Right cardiac atrium (tissue), 5 donors: Measurements from ENCODE around the gene UHRF1. TPM values are rescaled to one million over a fixed set of nuclear protein-coding genes. Genes with fewer than 3 reads are reported as not detected.
A peak's percentile ranks its signal among the peaks of the same experiment; 100 is the strongest.
"Not testable (repeated sequence)": the region's sequence is repeated elsewhere in the genome, so short reads cannot be mapped to it uniquely, and the experiment has no call there.

Experiments used
- ATAC-seq, 2 donors: fragments of 200-7000 bp; cut with Tn5 transposase; one replicate each; pipeline versions ENCODE4 v1.8.0 to v1.9.1; 2020; ENCODE audit warnings: moderate library complexity in 2 of 2, mild to moderate bottlenecking in 1 of 2
- DNase-seq, 3 donors: peaks; one replicate each; pipeline ENCODE4 v3.0.0-alpha.2; 2020
- H3K27ac ChIP-seq: one replicate; pipeline ENCODE4 v1.5.1; 2013; ENCODE audit warnings: mild to moderate bottlenecking, low read length, control low read depth, moderate library complexity
- H3K27me3 ChIP-seq: one replicate; pipeline ENCODE4 v1.6.1; 2013; ENCODE audit not compliant: control insufficient read depth, insufficient read depth
- H3K4me1 ChIP-seq: one replicate; pipeline ENCODE4 v1.6.1; 2013; ENCODE audit warnings: low read length; ENCODE audit not compliant: control insufficient read depth, insufficient read depth
- H3K4me3 ChIP-seq: one replicate; pipeline ENCODE4 v1.5.1; 2013; ENCODE audit warnings: low read length, control low read depth
- H3K9me3 ChIP-seq: one replicate; pipeline ENCODE4 v1.6.1; 2013; ENCODE audit warnings: low read length; ENCODE audit not compliant: control insufficient read depth
- WGBS: extraction: QIAGEN DNeasy Blood & Tissue Kit; methylation state at CpG from one replicate; pipeline ENCODE4 v1.1.7; 2013; 5-methylcytosine and 5-hydroxymethylcytosine counted together
- intact Hi-C, 4 donors: fragments of 100-400 bp; cut with DNase I; formaldehyde crosslinking; loops; one replicate each; pipeline versions ENCODE4 v1.11.0 to v1.14.0; 2022 to 2023
- polyA plus RNA-seq: library from polyadenylated mRNA; stranded (reverse); fragments of 200-250 nt; gene quantifications from one replicate; pipeline ENCODE4 v1.2.3, GENCODE V29; 2013
- total RNA-seq, 4 donors: library from RNA; stranded (reverse); fragmentation: NEBNext Ultra II Directional; extraction: Animal tissue kit (Norgen Biotek cat#: 25700); gene quantifications; one replicate each; pipeline ENCODE4 v1.2.1, GENCODE V29; 2021
- donor health status: healthy with polysubstance abuse.
- donor health status: DM: no; HTN: yes; CAD: no.
- donor health status: DM: no; HTN: no; CAD: no.
- donor health status: DM: no; HTN: yes; CAD: no; lungs with severe emphysema.
- donor health status: DM: yes; HTN: yes; CAD: no.

The UHRF1 gene
- total and polyA plus RNA-seq, 5 donors: 0.18 to 2.3 (median 0.91) TPM

- H3K4me1 ChIP-seq, H3K4me3 ChIP-seq, DNase-seq, intact Hi-C loops, ATAC-seq, H3K27ac ChIP-seq, H3K9me3 ChIP-seq, H3K27me3 ChIP-seq: not testable (repeated sequence)
- 83% methylated on average over 13 of the region's 13 CpGs for WGBS
These were observed 8.4 kb upstream of the UHRF1 start for GRCh38 chr19:4900879-4901278.

DNA sequence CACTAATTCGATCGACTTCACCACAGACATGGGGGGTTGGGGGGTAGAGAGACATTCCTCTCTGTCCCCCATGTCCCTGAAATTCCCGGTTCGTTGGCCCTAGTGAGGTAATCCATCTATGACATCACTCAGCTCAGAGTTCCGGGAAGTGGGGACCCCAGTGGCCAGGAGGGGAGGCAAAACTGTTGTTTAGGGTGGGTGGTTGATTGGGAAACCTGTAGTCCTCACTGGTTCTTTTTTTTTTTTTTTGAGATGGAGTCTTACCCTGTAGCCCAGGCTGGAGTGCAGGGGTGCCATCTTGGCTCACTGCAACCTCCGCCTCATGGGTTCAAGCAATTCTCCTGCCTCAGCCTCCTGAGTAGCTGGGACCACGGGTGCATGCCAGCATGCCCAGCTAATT lies 6.5 kb upstream of the UHRF1 start, which contains the start of gene ARRDC5:
Gene ARRDC5 (minus strand): TSS at position 101 of the 400 bp plus-strand sequence. CDS start 71 bp downstream, at position 30.
- DNase-seq (no peak), ATAC-seq (no peak)
- Histone ChIP-seq H3K27ac (no peak within 1 kb of the TSS), H3K27me3 (no peaks in the 10 kb centered on the region), H3K9me3 (no peaks in the 10 kb centered on the region), H3K4me1 (no peaks in the 10 kb centered on the region), H3K4me3 (no peak within 1 kb of the TSS)
- intact Hi-C loops: no loop called here
- WGBS: 78% methylated on average over 7 of the region's 7 CpGs

GRCh38 chr19:4904481-4904880 lies 4.8 kb upstream of the UHRF1 start:
- Histone ChIP-seq H3K4me3 (no peak overlapping the region), H3K9me3 (no peaks in the 10 kb centered on the region), H3K4me1 (no peaks in the 10 kb centered on the region), H3K27ac (no peak overlapping the region), H3K27me3 (no peaks in the 10 kb centered on the region)
- no peak for DNase-seq
- intact Hi-C loops: no loop called here
- WGBS: 76% methylated on average over 3 of the region's 3 CpGs
- no peak for ATAC-seq

DNA sequence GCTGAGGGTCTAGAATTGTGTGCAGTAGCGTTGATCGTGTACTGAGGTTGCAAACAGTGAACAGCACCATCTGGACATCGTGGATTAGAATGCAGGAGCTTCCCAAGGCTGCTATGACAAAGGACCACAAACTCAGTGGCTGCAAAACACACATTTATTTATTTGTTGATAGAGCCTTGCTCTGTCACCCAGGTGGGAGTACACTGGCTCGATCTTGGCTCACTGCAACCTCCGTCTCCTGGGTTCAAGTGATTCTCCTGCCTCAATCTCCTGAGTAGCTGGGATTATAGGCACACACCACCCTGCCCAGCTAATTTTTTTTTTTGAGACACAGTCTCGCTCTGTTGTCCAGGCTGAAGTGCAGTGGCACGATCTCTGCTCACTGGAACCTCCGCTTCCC lies 2.3 kb upstream of the UHRF1 start:
- 83% methylated on average over 8 of the region's 8 CpGs for WGBS

GRCh38 chr19:4908360-4908759 lies 941 bp upstream of the UHRF1 start:
- ATAC-seq (no peak), DNase-seq (no peak)
- Histone ChIP-seq H3K27ac (no peak overlapping the region), H3K4me1 (no peaks in the 10 kb centered on the region), H3K9me3 (no peaks in the 10 kb centered on the region), H3K4me3 (no peak overlapping the region), H3K27me3 (no peaks in the 10 kb centered on the region)
- WGBS: 83% methylated on average over 5 of the region's 5 CpGs
- intact Hi-C loops: no loop called here

More for the DNA sequence above, 2.3 kb upstream of the UHRF1 start:
- no peak overlapping the region for H3K27ac ChIP-seq
- H3K4me3 ChIP-seq: no peak overlapping the region
- intact Hi-C loops: no loop called here
- no peaks in the 10 kb centered on the region for H3K9me3 ChIP-seq
- no peak for ATAC-seq
- no peaks in the 10 kb centered on the region for H3K4me1 ChIP-seq
- no peak for DNase-seq
- H3K27me3 ChIP-seq: no peaks in the 10 kb centered on the region

- ATAC-seq: no peak
- Histone ChIP-seq H3K27me3 (no peaks in the 10 kb centered on the region), H3K4me3 (no peak overlapping the region), H3K4me1 (no peaks in the 10 kb centered on the region), H3K27ac (no peak overlapping the region), H3K9me3 (no peaks in the 10 kb centered on the region)
- WGBS: 88% methylated on average over 15 of the region's 15 CpGs
- intact Hi-C loops: no loop called here
- no peak for DNase-seq
These were observed 533 bp upstream of the UHRF1 start for GRCh38 chr19:4908781-4909155.

DNA sequence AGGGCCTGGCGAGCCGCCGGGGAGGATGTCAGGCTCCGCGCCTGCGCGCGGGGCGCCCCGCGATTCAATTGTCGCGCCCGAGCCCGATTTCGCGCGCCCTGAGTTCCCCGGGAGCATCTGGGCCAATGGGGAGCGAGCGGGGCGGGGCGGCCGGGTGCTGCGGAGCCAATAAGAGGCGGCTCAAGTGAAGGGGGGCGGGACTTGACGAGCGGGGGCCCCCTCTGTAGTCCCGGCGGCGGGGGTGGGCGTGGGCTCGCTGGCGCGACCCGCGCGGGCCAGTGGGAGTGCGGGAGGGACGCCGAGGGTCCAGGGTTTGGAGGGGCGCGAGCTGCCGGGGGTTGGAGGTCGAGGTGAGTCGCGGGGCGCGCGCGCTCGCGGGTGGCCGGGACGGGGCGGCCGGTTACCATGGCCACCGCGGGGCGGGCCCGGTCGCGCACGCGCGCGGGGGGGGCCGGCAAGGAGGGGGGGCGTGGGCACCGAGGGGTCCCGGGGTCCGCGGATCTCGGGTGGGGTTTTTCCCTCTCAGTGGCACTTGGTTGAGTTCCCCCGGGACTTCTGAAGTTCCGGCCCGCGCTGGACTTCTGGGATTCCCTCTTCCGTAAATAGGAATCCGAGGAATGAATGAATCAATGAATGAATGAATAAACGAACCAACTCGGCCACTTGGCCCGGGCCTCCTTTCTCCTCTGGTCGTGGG lies 744 bp downstream of the UHRF1 start:
- peak; percentile 94 to 97 for ATAC-seq

GRCh38 chr19:4910594-4911281 lies 1.4 kb downstream of the UHRF1 start:
- no peaks in the 10 kb centered on the region for H3K9me3 ChIP-seq
- intact Hi-C loops: loop anchor here in 3 of 4 donors (5.0 to 10.0 kb wide), 4 partner anchors 33 to 103 kb away; no protein-coding TSS in a partner anchor
- no peaks in the 10 kb centered on the region for H3K27me3 ChIP-seq
- peak in 1 of 3 donors; percentile 62 for DNase-seq
- H3K4me1 ChIP-seq: no peaks in the 10 kb centered on the region
- no peak overlapping the region for H3K27ac ChIP-seq
- H3K4me3 ChIP-seq: peak overlapping the region; percentile 98
- peak in 1 of 2 donors; percentile 15 for ATAC-seq
- 27% methylated on average over 23 of the region's 23 CpGs for WGBS

More for the DNA sequence above, 744 bp downstream of the UHRF1 start:
- peak; percentile 93 to 98 (median 96) for DNase-seq
- Histone ChIP-seq H3K27ac (no peak overlapping the region), H3K4me1 (no peaks in the 10 kb centered on the region), H3K4me3 (peak overlapping the region; percentile 98), H3K9me3 (no peaks in the 10 kb centered on the region), H3K27me3 (no peaks in the 10 kb centered on the region)
- intact Hi-C loops: loop anchor here in 3 of 4 donors (5.0 to 10.0 kb wide), 4 partner anchors 33 to 103 kb away; no protein-coding TSS in a partner anchor
- WGBS: under 1% methylated on average over 85 of the region's 85 CpGs

DNA sequence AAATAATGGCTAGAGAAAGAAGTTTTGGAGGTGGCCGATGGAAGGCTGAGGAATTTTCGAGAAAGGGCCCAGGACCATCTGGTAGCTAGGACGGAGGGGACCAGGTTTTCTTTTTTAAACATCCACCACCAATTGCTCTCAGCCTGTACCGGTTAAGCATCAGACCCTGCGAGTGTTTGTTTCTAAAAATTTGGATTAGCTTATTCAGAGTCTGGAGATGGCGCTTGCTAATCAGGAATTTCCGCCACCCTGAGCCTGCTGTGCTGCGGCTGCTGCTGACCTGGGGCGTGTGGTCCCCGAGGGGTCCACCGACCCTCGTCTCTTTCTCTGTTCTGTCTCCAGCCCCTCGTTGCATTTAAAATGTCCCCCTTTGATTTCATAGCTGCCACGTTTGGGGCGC lies 2.0 kb downstream of the UHRF1 start:
- H3K4me1 ChIP-seq: no peaks in the 10 kb centered on the region
- DNase-seq (no peak), ATAC-seq (no peak)
- intact Hi-C loops: loop anchor here in 3 of 4 donors (5.0 to 10.0 kb wide), 4 partner anchors 34 to 104 kb away; no protein-coding TSS in a partner anchor
- H3K9me3 ChIP-seq: no peaks in the 10 kb centered on the region
- H3K4me3 ChIP-seq: peak overlapping the region; percentile 2
- H3K27me3 ChIP-seq: no peaks in the 10 kb centered on the region
- H3K27ac ChIP-seq: no peak overlapping the region
- WGBS: 43% methylated on average over 15 of the region's 15 CpGs

DNA sequence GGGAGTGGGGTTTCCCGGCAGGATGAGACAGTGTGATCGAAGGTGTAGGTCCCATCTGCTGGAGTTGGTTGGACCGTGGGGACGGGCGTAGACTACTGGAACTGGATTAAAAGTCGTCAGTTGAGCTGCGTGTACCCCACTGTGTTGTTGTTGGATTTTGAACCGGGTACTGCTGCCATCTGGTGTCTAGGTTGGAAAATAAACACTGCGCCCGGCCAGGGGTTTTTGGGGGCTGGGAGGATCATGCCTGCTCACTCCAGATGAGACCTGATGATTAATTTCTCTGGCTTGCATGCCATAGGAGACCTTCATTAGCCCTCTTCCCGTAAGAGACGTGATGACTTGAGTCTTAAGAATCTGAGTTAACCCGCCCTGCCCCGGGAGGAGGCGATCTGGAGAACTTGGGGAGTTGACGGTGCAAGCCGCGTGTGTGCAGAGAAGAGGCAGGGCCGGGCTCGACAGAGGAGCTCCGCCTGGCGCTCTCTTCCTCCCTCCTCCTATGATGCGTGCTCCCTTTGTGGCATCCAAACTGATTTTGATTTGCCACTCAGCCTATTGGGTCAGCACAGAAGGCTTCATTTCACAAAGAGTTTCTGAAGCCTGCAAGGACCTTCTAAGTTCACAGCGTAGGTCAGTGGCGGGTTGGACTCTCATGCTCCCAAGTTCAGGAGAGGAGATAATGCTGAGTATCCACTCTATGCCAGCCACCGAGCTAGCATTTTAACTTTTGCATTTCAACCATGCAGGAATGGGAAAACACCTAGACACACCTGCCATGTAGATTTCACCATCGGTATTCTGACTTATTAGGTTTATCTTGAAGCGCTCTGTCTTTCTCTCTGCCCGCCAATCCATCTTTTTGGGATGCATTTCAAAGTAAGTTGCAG lies 2.7 kb downstream of the UHRF1 start:
- ATAC-seq (peak; percentile 43 to 73), DNase-seq (peak; percentile 69 to 74 (median 71))
- 30% methylated on average over 29 of the region's 29 CpGs for WGBS
- intact Hi-C loops: loop anchor here in 3 of 4 donors (2.0 to 10.0 kb wide), 5 partner anchors 35 to 105 kb away; no protein-coding TSS in a partner anchor
- no peaks in the 10 kb centered on the region for H3K4me1 ChIP-seq
- no peaks in the 10 kb centered on the region for H3K9me3 ChIP-seq
- H3K27ac ChIP-seq: no peak overlapping the region
- H3K4me3 ChIP-seq: no peak overlapping the region
- no peaks in the 10 kb centered on the region for H3K27me3 ChIP-seq
